HEK293T (cell line): ENCODE results near the gene NEK5.

ENCODE experiments used
- BHLHE40 ChIP-seq: fragments of 450-650 bp; IDR thresholded peaks from 2 replicates; pipeline ENCODE4 v1.6.1; 2016; ENCODE audit warnings: mild to moderate bottlenecking, moderate library complexity, borderline replicate concordance
- ELF4 ChIP-seq: fragments of 450-650 bp; IDR thresholded peaks from 2 replicates; pipeline ENCODE4 v1.6.1; 2017; ENCODE audit warnings: antibody characterized with exemption
- FOXA1 ChIP-seq: fragments of 450-650 bp; IDR thresholded peaks from 2 replicates; pipeline ENCODE4 v1.6.1; 2016; ENCODE audit warnings: mild to moderate bottlenecking
- FOXM1 ChIP-seq: fragments of 450-650 bp; IDR thresholded peaks from 2 replicates; pipeline ENCODE4 v1.6.1; 2017; ENCODE audit warnings: mild to moderate bottlenecking, borderline replicate concordance
- L3MBTL2 ChIP-seq: fragments of 450-650 bp; conservative IDR thresholded peaks from 2 replicates; pipeline ENCODE4 v1.6.1; 2016; ENCODE audit warnings: mild to moderate bottlenecking
- SP1 ChIP-seq: fragments of 450-650 bp; IDR thresholded peaks from 2 replicates; pipeline ENCODE4 v1.6.1; 2017
- SUZ12 ChIP-seq: fragments of 450-650 bp; IDR thresholded peaks from 2 replicates; pipeline ENCODE4 v1.6.1; 2016; ENCODE audit warnings: mild to moderate bottlenecking

DNA sequence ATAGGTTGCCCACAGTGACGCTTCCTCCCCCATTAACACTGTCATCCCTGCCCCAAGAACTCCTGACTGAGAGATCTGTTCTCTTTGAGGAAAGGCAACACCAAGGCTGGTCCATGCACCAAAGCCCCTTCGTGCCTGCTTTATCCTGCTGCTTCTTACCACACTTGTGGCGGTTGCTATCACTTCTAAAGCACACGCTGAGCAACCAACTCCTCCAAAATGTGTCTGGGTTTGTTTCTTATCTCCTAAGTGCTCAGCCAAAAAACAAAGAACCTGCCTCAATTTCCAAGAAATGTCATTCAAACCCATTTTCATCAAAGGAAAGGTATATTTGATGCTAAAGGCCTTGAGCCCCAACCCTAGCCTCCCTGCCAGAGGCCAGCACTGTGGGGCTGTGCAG is 132.2 kb downstream of the NEK5 start:
- TF ChIP-seq FOXM1, result no peak
- TF ChIP-seq L3MBTL2, result no peak
- no peak for TF ChIP-seq SUZ12
- no peak for TF ChIP-seq BHLHE40
- no peak for TF ChIP-seq ELF4
- TF ChIP-seq SP1, result no peak
- no peak for TF ChIP-seq FOXA1
